Fibroblast of skin of right biceps (primary cell): ENCODE measurements around the gene PTPN18.
A peak's percentile ranks its signal among the peaks of the same experiment; 100 is the strongest.
"Not testable (repeated sequence)": the region's sequence is repeated elsewhere in the genome, so short reads cannot be mapped to it uniquely, and the experiment has no call there.

Source experiments
- DNase-seq: peaks from one replicate; pipeline ENCODE4 v3.0.0-alpha.2; 2013

PTPN18 gene

DNA sequence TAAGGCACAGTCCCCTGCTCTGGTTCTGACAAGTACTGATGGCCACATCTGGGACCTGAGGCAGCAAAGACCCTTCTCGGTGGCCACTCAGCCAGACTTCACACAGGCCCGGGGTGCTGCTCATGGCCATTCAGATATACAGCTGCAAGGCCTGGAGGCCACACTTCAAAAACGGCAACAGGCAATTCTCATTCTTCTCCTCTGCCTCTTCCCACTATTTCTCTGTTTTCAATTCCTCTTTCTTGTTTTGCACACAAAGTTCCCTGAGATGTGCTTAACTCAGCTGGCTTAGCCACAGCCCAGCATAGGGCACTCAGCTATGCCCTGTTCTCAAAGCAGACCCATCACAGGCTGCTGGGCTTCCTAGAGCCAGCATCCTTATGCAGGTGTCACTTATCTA is 29.9 kb downstream of the PTPN18 start:
- DNase-seq, result no peak

DNA sequence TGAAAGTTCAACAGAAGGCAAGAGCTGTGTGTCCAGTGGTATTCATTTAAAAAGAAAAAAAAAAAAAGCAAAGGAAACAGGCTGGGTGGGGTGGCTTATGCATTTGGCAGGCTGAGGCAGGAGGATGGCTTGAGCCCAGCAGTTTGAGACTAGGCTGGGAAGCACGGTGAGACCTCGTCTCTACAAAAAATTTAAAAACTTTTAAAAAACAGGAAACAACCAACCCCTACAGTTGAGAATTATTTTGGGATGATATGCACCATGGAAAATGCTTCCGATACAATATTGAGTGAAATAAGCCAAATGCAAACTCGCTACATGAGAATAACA is 31.2 kb downstream of the PTPN18 start:
- no peak for DNase-seq

DNA sequence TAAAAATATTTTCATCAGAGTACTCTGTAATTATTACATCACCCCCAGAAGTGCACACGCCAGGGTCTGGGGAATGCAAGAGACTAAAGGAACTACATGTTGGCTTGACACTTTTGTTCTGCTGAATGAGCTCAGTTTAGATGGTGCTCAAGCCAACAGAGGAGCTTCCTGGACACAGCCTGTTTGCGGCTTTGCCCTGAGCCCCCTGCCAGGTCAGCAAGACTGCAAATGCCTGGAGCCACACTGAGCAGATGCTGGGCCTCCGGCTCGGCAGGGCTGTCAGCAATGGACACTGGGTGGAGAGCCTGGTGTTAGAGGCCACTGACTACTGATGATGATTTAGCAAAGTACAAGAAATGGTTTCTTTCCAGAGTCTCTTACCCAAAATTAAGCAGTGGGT is 31.9 kb downstream of the PTPN18 start:
- no peak for DNase-seq

DNA sequence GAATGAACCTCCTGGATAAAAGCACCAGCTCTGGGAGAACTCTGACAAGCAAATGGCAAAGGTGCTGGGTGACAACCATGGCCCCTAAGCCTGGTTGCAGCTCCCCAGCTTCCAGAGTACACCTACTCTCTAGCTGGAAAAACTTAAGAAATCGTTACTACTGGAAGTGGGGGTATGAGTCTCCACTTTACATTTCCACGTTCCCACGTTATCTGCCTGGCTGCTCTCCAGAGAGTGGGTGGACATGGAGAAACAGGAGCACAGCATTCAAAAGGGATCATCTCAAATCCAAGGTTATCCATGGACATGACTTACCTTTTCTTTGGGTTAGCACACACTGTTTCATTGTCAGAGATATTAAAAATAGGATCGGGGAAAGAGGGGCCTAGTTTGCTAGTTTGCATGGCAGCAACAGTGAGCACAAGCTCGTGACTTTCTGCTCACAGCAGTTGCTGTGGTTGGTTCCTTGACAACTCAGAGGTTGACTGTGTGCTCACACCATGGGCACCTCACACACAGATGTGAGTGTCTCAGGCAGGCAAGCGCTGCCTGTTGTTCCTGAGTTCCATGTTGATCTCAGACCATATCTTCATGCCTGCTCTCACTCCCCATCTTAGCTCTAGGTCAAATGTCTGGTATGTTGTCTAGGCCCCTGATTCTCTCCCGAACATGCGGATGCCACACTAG is 32.5 kb downstream of the PTPN18 start:
- DNase-seq, result no peak

DNA sequence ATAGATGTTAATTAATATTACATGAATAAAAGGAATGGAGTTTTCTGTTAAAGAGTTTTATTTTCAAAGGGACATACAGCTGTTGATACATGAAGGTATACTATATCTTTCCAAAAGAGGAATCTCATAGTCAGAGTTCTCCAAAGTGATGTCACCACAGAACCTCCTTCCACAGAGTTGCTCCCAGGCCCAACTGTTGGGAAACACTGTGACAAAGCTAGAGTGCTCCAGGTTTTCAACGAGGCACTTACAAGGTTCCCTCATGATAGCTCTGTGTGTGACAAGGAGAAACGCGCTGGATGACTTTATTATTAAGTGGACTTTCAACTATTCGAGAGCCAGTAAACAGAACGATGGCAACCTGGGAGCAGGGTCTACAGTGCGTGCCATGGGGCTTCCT is 33.5 kb downstream of the PTPN18 start:
- no peak for DNase-seq

DNA sequence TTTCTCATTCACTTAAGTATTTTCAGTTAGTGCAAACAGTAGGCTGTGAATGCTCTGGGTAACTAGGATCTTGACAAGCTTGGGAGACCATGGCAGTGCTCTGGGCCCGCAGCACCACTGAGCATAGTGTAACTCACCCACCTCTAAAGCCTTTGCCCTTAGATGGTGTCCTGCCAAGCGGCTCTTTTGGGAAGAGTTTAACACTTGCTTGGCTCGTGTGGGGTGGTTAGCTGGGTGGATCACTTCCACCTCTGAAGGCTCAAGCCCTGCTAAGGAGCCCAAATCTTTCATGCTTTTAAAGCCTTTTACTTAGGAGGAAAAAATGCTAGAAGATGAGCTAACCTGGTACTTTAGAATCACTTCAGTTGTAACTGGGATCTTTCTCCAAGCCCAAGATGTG is 33.9 kb downstream of the PTPN18 start:
- no peak for DNase-seq

DNA sequence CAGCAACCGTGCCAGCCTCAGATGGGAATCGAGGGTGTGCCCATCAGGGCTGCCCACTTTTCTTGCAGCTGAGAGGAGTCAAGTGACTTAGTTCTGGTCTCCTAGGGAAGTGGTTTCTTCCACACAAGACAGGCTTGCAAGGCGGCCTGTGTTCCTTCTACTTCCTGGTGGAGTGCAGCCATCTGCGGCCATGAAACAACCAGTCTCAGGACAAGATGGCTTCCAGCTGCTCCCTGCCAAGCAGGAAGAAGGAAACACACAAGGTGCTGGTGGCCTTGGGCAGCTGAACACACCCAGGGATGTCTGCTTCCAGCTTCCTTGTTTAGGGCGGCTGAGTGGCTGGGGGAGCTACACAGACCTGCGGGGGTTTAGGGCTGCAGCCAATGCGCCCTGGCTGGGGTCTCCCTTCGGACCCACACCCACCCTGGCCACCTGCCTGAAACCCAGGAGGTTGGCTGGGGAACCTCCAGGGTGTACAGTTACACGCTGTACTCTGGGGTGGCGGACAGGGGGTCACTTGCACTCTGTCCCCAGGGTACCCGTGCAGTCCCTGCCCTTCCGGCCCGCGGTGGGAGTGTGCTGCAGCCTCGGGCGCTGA is 34.7 kb downstream of the PTPN18 start:
- no peak for DNase-seq

DNA sequence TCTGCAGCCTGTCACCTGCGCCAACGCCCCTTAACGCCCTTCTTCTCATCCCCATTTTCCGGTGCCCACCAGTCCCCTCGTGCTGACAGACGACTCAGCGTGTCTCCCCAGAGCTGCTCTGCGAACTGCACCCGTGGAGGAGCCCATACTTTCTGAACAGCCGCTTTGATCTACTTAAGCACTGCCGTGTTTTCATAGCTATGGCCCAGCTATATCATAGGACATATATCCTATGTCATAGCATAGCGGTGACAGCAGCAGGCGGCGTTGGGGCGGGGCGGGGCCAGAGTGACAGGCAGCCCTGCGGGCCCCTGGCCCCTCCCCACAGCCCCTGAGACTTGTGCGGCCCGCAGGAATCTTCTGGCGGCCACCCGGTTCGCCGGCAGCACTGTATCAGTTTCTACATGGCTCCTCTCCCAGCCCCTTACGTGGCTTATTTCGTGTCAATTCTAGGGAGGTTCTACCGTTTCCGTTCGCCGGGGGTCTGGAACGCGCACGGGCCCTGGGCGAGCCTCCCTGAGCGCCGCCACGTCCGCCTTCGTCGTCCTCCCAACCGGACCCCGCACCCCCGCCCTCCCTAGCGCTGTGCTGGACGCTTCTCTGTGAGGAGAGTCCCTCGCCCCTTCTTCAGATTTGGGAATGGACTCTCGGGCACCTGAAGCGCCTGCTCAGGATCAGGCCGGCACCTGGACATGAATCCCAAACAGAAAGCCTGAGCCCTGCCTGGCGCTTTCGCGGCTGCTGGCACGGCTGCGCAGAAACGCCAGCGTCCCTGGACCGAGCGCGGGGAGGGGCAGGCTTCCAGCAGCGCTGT is 35.4 kb downstream of the PTPN18 start:
- DNase-seq, result peak; percentile 73

DNA sequence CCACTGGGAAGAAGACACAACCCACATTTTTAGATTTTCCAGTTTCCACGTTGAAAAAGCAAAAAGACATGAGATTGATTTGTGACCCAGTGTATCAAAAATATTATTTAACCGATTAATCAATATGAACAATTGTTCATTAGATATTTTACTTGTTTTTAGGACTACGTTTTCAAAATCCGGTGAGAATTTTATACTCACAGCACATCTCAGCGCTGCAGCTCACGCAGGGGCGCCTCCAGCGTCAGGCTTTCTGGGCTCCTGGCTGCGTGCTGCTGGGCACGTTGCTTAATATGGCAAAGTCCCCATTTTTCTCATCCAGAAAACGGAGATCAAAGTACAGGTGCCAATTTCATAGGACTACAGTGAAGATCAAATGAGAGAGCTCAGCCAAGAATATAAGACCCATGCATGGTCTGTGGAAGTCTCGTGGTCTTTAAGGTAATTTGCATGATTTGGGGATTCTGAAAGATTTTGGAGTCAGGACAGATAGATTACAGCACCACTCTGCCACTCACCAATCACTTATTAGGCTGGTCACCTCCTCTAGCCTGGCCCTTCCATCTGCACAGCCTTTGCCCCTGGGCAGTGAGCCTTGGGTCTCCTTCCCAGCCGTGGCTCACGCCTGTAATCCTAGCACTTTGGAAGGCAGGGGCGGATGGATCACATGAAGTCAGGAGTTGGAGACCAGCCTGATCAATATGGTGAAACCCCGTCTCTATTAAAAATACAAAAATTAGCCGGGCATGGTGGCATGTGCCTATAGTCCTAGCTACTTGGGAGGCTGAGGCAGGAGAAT is 36.2 kb downstream of the PTPN18 start:
- peak; percentile 49 for DNase-seq

DNA sequence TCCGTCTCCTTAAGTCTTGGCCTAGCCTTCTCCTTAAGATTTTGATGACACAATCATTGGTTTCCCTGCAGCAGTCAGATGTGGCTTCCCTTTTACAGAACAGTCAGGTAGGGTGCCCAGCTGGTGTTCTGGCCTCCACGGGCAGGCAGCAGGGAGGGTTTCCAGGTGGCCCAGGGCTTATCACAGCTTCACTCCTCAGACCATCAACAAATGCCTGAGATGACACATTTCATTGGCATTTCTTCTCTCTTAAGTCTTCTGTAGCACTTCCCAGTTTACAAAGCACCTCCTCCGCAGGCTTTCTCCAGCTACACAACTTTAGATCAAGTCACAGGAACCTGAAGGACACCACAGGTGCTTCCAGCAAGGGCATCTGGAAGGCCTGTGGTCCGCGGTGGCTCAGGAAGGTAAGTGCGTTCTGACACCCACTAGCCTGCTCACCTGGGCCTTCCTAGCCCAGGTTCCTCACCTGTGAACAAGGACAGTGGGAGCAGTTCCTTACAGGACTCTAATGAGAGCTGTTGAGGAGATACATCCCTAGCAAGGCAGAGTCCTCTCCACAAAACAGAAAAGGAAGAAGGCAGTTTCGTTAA is 37.6 kb downstream of the PTPN18 start:
- DNase-seq, result peak; percentile 27

DNA sequence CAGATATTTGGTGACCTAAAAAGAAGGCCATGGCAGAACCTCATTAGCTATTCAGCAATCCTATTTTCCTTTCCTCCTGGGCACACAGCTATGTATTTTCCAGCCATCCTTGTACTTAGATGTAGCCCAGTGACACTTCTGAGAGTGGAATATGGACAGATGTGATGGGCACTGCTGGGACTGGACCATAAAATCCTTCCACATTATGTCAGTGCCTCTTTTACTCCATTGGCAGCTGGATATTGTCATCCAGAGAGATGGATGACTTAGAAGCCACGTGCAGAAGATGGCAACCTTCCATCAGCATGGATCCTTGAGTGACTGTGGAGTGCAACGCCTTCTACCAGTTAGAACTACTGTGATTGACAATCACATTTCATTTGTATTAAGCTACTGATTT is 50.4 kb downstream of the PTPN18 start:
- DNase-seq, result not testable (repeated sequence)

DNA sequence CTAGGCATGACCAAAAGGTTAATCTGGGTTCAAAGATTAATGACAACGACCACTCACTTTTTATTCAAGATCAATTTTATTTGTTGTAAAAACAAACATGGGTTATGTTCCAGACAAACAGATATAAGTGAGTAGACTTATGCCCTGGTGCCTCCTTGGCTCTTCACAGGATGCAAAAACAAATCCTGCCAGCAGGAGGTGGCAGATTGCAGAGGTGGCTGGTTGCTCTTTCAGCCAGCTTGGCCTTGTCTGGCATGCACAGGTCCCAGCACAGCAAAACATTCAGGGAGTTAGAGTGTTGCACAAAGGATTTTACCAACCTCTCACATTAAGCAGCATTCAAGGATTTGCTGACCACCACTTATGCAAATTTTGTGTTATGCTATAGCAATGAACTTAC is 60.8 kb downstream of the PTPN18 start:
- DNase-seq, result not testable (repeated sequence)

DNA sequence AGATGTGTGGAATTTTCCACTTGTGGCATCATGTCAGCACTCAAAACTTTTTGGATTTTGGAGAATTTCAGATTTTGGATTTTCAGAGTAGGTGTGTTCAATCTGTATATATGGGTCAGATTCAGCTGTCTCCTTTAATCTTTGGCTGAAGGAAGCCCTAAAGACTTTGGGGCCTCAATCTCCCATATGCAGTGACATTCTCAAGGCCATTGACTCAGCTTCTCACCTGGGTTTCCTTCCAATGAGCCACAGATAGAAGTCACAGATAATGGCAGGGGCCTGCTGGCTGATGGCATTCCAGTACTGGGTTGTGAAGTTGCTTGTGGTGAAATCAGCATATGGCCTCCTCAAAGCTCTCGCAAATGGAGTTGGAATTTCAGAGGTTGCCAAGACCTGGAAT is 63.0 kb downstream of the PTPN18 start:
- not testable (repeated sequence) for DNase-seq
